Measurements from ENCODE around the gene RGS2. TPM values are rescaled to one million over a fixed set of nuclear protein-coding genes. Genes with fewer than 3 reads are reported as not detected.
A peak's percentile ranks its signal among the peaks of the same experiment; 100 is the strongest.

The RGS2 gene
- total and polyA plus RNA-seq, 2 of the 4 experiments (the other 2 are of a cell fraction), result 13.5 to 19.7 TPM

DNA sequence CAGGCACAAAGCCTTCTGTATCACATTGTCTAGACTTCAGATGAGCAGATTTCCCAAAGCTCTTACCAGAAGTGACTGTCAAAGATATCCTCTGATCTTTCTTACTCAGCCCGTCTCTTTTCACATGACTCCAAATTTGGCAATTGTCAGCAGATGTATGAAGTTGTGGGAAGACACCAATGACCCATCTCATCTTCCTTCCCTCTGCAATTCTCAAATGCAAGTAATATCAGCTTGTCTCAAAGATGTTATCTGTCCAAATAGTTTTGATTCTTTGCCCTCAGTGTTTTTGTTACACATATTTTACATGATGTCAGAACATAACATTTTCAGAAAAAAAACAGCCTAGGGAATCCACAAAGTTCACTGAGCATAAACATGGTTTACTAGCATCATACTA, 45.1 kb upstream of the RGS2 start:
- Histone ChIP-seq H3K18ac (ENCODE audit: low read depth, low read length) (peak overlapping the region; percentile 30; the same call in 1 of the 2 replicates), H3K4me1 (ENCODE audit: control insufficient read depth, insufficient read depth, low read length) (peaks cover 18% of the 10 kb centered on the region), H2AK9ac (replicated peaks; ENCODE audit: low read depth, low read length, poor library complexity) (no peak overlapping the region), H3K4ac (ENCODE audit: low read depth, low read length) (no peak overlapping the region), H3K79me1 (ENCODE audit: low read depth in 1 of 2, low read length in 2 of 2) (no peaks in the 10 kb centered on the region), H3K36me3 (ENCODE audit: control insufficient read depth, insufficient read depth, low read length) (no peaks in the 10 kb centered on the region), H3K4me2 (ENCODE audit: low read depth, low read length) (peak overlapping the region; percentile 46; the same call in 1 of the 2 replicates), H2BK120ac (ENCODE audit: low read depth, low read length) (peak overlapping the region; percentile 38; the same call in 1 of the 2 replicates), H4K5ac (ENCODE audit: low read depth, low read length) (no peak overlapping the region), H2BK20ac (ENCODE audit: low read depth, low read length) (no peak overlapping the region), H3K27ac (ENCODE audit: insufficient read depth, low read length) (no peak overlapping the region), H4K20me1 (ENCODE audit: insufficient read depth, low read length) (no peaks in the 10 kb centered on the region), H3K27me3 (ENCODE audit: control insufficient read depth, insufficient read depth, low read length) (no peaks in the 10 kb centered on the region), H4K91ac (ENCODE audit: insufficient read depth, low read depth, low read length) (no peak overlapping the region), H3K4me3 (ENCODE audit: insufficient read depth, low read depth, low read length) (no peak overlapping the region), H2AFZ (replicated peaks; ENCODE audit: low read length, poor library complexity) (no peak overlapping the region), H3K23ac (ENCODE audit: low read depth, low read length) (no peak overlapping the region), H3K9me1 (ENCODE audit: insufficient read depth, low read length) (peaks cover 10% of the 10 kb centered on the region), H3K9me3 (ENCODE audit: control insufficient read depth, insufficient read depth, low read length) (no peaks in the 10 kb centered on the region), H2AK5ac (ENCODE audit: low read depth, low read length) (no peak overlapping the region), H3K9ac (ENCODE audit: low read depth, low read length) (no peak overlapping the region), H3K56ac (ENCODE audit: extremely low read depth, insufficient read depth, low read length) (no peak overlapping the region), H2BK5ac (ENCODE audit: low read depth, low read length, poor library complexity, severe bottlenecking) (peak overlapping the region; percentile 57), H2BK15ac (ENCODE audit: low read depth, low read length) (no peak overlapping the region), H4K8ac (ENCODE audit: low read depth in 2 of 2, low read length in 2 of 2) (no peak overlapping the region), H3K14ac (replicated peaks; ENCODE audit: low read depth, low read length) (no peak overlapping the region)
- no CpG with 5 or more reads among the region's 1 CpG for WGBS, 2 experiments (ENCODE audit: extremely low coverage in 2 of 2, insufficient read length in 1 of 2)
- in situ Hi-C loops (cut with MboI; ENCODE audit: low sequenced_read_pairs) (no loop called here), dilution Hi-C loops (cut with HindIII; ENCODE audit: low sequenced_read_pairs, unreplicated experiment) (no loop called here), intact Hi-C loops (cut with micrococcal nuclease) (loop anchor here (1.0 kb wide), 1 partner anchor 62 kb away; no protein-coding TSS in a partner anchor)
- DNase-seq, result peak; percentile 87
- TF ChIP-seq RCOR1 (IDR thresholded peaks at IDR 0.05; ENCODE audit: insufficient replicate concordance, low read length), result no peak
- no peak for TF ChIP-seq SMC3 (IDR thresholded peaks at IDR 0.05; ENCODE audit: low read depth, low read length)
- peak; percentile 11; the same call in 1 of the 2 replicates for TF ChIP-seq MAFK (IDR thresholded peaks at IDR 0.05; ENCODE audit: low read depth, low read length)
- no peak for TF ChIP-seq POLR2A (IDR thresholded peaks at IDR 0.05; ENCODE audit: low read depth, low read length)
- TF ChIP-seq CEBPB (IDR thresholded peaks at IDR 0.05; ENCODE audit: low read depth, low read length), result no peak
- TF ChIP-seq, protein P1, sequence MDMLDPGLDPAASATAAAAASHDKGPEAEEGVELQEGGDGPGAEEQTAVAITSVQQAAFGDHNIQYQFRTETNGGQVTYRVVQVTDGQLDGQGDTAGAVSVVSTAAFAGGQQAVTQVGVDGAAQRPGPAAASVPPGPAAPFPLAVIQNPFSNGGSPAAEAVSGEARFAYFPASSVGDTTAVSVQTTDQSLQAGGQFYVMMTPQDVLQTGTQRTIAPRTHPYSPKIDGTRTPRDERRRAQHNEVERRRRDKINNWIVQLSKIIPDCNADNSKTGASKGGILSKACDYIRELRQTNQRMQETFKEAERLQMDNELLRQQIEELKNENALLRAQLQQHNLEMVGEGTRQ (IDR thresholded peaks at IDR 0.05; ENCODE audit: low read depth, low read length), result no peak
- TF ChIP-seq MAZ (IDR thresholded peaks at IDR 0.05; ENCODE audit: borderline replicate concordance, low read depth, low read length), result no peak
- BruUV-seq (replicated peaks), result no TSS peak
- ChIA-PET CTCF (interaction anchor here (0.7 to 1.0 kb wide), 2 partner anchors 10 to 220 kb away, joined by 3 read pairs; no protein-coding TSS in a partner anchor), POLR2A (ENCODE audit: unreplicated experiment) (interaction anchor here (0.6 kb wide), 1 partner anchor 153 kb away, joined by 3 read pairs; no protein-coding TSS in a partner anchor)
- peak; percentile 80 for ATAC-seq (ENCODE audit: low read depth)
